Hematopoietic multipotent progenitor cell (in vitro differentiated cells): ENCODE data around the gene MAP2K5. TPM values are rescaled to one million over a fixed set of nuclear protein-coding genes. Genes with fewer than 3 reads are reported as not detected.

Experiments used
- DNase-seq, 3 donors: peaks; one replicate each; pipeline ENCODE4 v3.0.0-alpha.2; 2011 to 2015; ENCODE audit warnings: low read depth in 2 of 3, low spot score in 2 of 3
- total RNA-seq: library from RNA; depleted of rRNA; stranded (reverse); fragments of >200 nt; gene quantifications from one replicate; pipeline ENCODE4 v1.2.3, GENCODE V29; 2012

MAP2K5 gene
- total RNA-seq, 1 donor: 8.6 TPM

- DNase-seq: no peak
Measured at GRCh38 chr15:67801142-67801541, 258.6 kb downstream of the MAP2K5 start.

- DNase-seq: no peak
Measured at GRCh38 chr15:67801926-67802914, 259.7 kb downstream of the MAP2K5 start.

- DNase-seq: no peak
Measured at GRCh38 chr15:67803299-67803698, 260.8 kb downstream of the MAP2K5 start.

DNA sequence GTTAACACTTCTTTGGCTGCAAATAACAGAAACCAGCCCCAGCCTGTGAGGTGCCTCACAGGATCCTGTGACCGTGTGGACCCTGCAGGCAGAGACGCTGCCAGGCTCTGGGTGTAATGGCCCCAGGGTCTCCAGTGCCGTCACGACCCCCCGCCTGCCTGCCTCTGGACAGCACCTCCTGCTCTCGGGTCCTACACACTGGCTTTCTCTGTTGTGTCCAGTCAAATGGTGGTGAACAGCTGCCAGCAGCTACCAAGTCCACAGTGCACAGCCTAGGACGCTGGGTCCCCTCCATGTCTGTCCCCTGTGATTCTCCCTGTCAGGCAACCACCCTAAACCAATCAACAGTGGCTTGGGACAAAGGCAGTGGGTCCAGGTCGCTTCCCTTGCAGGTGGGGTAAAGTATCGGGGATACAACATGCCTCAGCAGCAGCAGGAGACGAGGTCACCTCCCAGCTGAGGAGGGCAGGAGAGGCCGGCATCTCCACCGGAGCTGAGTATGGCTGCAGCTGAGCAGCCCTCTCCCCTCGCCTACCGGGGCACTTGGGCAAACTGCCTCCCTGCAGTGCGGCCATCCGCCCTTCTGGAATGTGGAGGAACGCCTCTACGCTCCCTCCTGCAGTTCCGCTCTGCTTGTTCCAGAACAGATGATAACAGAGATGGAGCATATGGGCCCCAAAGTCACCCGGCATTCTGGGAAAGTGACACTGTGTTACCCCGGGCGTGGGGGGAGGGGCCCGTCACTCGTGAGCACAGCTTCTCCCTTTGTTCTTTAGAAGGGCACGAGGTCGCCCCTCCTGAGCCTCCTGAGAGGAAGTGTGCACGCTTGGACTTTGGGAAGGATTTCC, 261.7 kb downstream of the MAP2K5 start:
- no peak for DNase-seq

GRCh38 chr15:67805008-67805665, 262.6 kb downstream of the MAP2K5 start:
- DNase-seq: no peak

GRCh38 chr15:67805666-67806516, 263.4 kb downstream of the MAP2K5 start:
- no peak for DNase-seq

DNA sequence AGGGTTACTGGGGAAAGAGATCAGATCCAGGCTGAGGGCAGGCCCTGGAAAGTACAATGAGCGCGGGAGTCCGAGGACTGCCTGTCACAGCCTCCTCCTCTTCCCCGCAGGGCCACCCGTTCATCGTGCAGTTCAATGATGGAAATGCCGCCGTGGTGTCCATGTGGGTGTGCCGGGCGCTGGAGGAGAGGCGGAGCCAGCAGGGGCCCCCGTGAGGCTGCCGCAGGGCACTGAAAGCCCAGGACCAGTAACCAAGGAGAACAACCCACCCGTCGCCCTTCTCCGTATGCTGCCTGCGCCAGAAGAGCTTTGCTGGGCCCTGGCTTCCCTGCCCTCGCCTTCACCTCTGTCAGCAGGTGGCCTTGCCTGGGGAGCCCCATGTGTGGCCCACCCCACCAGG, 264.0 kb downstream of the MAP2K5 start:
- DNase-seq: no peak

GRCh38 chr15:67807141-67807540, 264.6 kb downstream of the MAP2K5 start:
- DNase-seq: no peak

DNA sequence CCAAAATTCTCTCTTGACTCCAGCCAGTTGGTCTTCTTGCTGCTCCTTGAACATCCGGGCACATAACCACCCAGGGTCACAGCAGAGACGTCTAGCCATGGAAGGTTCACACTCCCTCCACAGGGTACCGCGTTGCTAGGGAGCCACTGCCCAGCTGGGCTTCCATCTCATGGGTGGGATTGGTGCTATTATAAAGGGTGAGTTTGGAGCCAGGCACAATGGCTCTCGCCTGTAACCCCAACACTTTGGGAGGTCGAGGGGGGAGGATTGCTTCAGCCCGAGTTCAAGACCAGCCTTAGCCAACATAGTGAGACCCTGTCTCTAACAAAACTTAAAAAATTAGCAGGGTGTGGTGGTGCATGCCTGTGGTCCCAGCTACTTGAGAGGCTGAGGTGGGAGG, 265.3 kb downstream of the MAP2K5 start:
- no peak for DNase-seq

- DNase-seq: no peak
Measured at GRCh38 chr15:67808821-67809220, 266.3 kb downstream of the MAP2K5 start.

DNA sequence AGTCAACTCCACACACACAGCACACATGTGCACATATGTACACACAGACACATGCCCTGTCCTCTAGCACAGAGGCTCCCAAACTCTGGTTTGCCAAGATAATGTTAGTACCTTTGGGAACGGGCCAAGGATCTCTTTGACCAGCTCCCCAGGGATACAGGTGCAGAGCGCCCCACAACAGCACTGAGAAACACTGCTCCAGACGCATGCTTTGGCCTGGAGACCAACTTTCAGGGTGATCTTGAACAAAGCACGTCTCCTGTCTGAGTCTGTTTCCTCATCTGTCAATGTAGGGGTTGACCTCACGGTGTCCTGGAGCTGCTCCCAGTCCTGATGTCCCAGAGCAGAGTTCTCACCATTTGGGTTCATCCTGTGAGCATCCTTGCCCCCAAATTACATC, 266.9 kb downstream of the MAP2K5 start:
- no peak for DNase-seq

- no peak for DNase-seq
Measured at GRCh38 chr15:67809866-67810265, 267.4 kb downstream of the MAP2K5 start.

DNA sequence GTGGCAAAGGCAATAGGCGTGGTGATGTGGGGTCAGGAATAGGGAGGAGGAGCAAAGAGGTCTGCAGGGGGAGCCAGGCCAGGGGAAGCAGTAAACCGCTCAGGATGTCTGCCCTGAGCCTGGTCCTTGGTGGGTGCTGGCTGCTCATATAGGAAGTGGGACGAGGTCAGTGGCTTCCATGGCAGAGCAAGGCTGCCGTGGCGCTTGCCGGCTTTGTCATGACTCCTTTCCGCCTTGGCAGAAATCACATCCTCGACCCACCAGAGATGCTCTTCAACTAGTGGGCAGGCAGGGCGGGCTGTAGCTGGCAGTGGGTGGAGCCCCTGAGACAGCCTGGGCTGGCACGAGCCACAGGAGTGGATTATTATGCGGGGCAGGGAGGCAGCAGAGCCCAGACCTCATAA, 269.7 kb downstream of the MAP2K5 start:
- peak in 1 of 3 donors; percentile 1 for DNase-seq

GRCh38 chr15:67813104-67813634, 270.7 kb downstream of the MAP2K5 start:
- DNase-seq: no peak

DNA sequence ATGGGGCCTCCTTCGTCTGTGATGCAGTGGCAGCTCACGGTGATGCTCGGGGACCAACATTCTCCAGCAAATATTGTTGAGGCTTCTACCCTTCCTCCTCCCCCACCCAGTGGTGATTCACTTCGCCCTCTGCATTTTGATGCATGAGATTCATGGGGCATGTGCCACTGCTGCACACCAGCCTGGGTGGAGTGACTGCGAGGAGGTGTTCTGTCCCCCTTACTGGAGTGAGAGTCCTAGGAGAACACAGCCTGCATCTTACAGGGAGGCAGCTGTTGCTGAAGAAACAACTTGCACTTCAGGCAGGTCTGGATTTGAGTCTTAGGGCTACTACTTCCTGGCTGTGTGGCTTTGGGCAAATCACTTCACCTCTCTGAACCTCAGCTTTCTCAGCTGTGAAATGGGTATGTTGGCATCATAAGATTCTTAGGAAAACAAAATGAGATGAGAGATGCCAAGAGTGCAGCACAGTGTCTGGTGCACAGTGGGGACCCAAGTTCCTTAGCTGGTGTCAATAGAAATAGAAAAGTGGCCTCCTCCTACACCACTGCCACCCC, 272.6 kb downstream of the MAP2K5 start:
- no peak for DNase-seq

GRCh38 chr15:67816668-67817067, 274.2 kb downstream of the MAP2K5 start:
- DNase-seq: no peak

DNA sequence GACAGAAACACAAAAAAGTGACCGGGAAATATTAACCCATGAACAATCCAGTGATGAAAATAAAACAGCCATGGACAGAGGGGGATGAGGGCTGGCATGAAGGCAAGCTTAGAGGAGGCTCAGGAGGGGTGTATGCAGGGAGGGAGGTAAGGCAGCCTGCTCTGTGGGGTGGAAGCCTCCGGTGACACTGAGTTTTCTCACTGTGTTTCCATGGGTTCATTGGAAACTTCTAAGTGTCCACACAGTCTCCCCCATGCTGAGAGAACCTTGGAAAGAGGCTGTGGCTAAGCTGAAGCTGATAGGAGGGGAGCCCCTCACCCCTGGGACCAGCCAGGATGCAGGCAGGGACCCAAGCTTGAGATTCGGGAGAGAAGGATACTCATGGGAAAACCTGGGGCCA, 276.0 kb downstream of the MAP2K5 start:
- DNase-seq: no peak

DNA sequence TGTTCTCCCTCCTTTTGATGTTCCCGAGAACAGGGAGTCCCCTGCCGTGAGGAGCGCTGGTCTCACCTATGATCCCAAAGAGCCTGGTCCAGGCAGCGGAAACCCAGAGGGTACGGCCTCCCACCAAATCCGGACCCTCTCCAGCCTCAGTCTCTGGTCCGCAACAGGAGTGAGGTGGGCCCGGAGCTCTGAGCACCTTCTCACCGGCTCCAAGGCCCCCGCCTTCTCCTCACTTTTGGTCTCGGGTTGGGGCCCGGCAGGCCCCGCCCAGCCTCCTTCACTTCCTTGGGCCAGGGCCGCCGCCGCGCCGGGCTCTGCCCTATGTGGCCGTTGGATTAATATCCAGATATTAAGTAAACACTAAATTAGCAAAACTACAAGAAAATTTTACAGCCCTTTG, 277.1 kb downstream of the MAP2K5 start:
- no peak for DNase-seq
